GM19035 (cell line): ENCODE measurements around the gene PDZRN3.

Experiments used
- ATAC-seq: cut with Tn5 transposase; IDR thresholded peaks from one replicate; pipeline ENCODE4 v1.9.1; 2021; ENCODE audit not compliant: unreplicated experiment

PDZRN3 gene

GRCh38 chr3:73558727-73559075, 66.0 kb downstream of the PDZRN3 start:
- ATAC-seq: no peak

- no peak for ATAC-seq
These were observed 66.6 kb downstream of the PDZRN3 start for GRCh38 chr3:73557986-73558726.

GRCh38 chr3:73556520-73557372, 68.0 kb downstream of the PDZRN3 start:
- ATAC-seq: no peak

GRCh38 chr3:73555076-73555475, 69.7 kb downstream of the PDZRN3 start:
- ATAC-seq: no peak

GRCh38 chr3:73552700-73553099, 72.0 kb downstream of the PDZRN3 start:
- ATAC-seq: no peak

GRCh38 chr3:73550032-73550431, 74.7 kb downstream of the PDZRN3 start:
- ATAC-seq: no peak

GRCh38 chr3:73549051-73549600, 75.6 kb downstream of the PDZRN3 start:
- no peak for ATAC-seq

GRCh38 chr3:73548436-73548835, 76.3 kb downstream of the PDZRN3 start:
- no peak for ATAC-seq

- ATAC-seq: no peak
These were observed 77.1 kb downstream of the PDZRN3 start for GRCh38 chr3:73547427-73548248.

GRCh38 chr3:73546961-73547360, 77.8 kb downstream of the PDZRN3 start:
- ATAC-seq: no peak

GRCh38 chr3:73543412-73543811, 81.3 kb downstream of the PDZRN3 start:
- ATAC-seq: no peak

- ATAC-seq: no peak
These were observed 82.6 kb downstream of the PDZRN3 start for GRCh38 chr3:73542136-73542535.

- ATAC-seq: no peak
These were observed 83.6 kb downstream of the PDZRN3 start for GRCh38 chr3:73540969-73541740.

- ATAC-seq: no peak
These were observed 86.3 kb downstream of the PDZRN3 start for GRCh38 chr3:73538486-73538885.

GRCh38 chr3:73536952-73537351, 87.8 kb downstream of the PDZRN3 start:
- ATAC-seq: no peak

GRCh38 chr3:73536336-73536895, 88.3 kb downstream of the PDZRN3 start:
- no peak for ATAC-seq

- ATAC-seq: no peak
These were observed 88.8 kb downstream of the PDZRN3 start for GRCh38 chr3:73535931-73536330.

- ATAC-seq: no peak
These were observed 89.6 kb downstream of the PDZRN3 start for GRCh38 chr3:73535137-73535536.

- no peak for ATAC-seq
These were observed 94.7 kb downstream of the PDZRN3 start for GRCh38 chr3:73530022-73530396.
